MG63 (cell line): Measurements from ENCODE around the gene NCAM1. TPM values are rescaled to one million over a fixed set of nuclear protein-coding genes. Genes with fewer than 3 reads are reported as not detected.
"Not testable (repeated sequence)": the region's sequence is repeated elsewhere in the genome, so short reads cannot be mapped to it uniquely, and the experiment has no call there.

ENCODE experiments used
- DNase-seq: peaks from one replicate; pipeline ENCODE4 v3.0.0-alpha.2; 2020
- H3K27me3 ChIP-seq: fragments of 250-450 bp; sonication (Bioruptor Pico); 2 replicates; pipeline ENCODE4 v1.5.1; 2020; ENCODE audit warnings: mild to moderate bottlenecking, moderate library complexity
- H3K36me3 ChIP-seq: fragments of 250-450 bp; sonication (Bioruptor Pico); 2 replicates; pipeline ENCODE4 v1.5.1; 2020; ENCODE audit warnings: mild to moderate bottlenecking, moderate library complexity
- H3K4me3 ChIP-seq: fragments of 250-450 bp; sonication (Bioruptor Pico); 2 replicates; pipeline ENCODE4 v1.5.1; 2020; ENCODE audit warnings: mild to moderate bottlenecking, moderate library complexity
- H3K9me3 ChIP-seq: fragments of 250-450 bp; sonication (Bioruptor Pico); 2 replicates; pipeline ENCODE4 v1.5.1; 2020; ENCODE audit warnings: mild to moderate bottlenecking, moderate library complexity
- total RNA-seq: library from RNA; depleted of rRNA; stranded (reverse); fragments of >200 nt; shearing (Covaris generic); gene quantifications from 2 replicates; pipeline ENCODE4 v1.2.3, GENCODE V29; 2014; ENCODE audit warnings: low replicate concordance

Gene NCAM1
- total RNA-seq, 1 experiment from 2014 or later = 6.2 TPM

- H3K36me3 ChIP-seq = no peaks in the 10 kb centered on the region
- no peaks in the 10 kb centered on the region; the same call in none of the 2 replicates for H3K27me3 ChIP-seq
- no peak overlapping the region for H3K4me3 ChIP-seq
- no peaks in the 10 kb centered on the region for H3K9me3 ChIP-seq
- DNase-seq = no peak
Measured at GRCh38 chr11:113288286-113288863, 327.2 kb downstream of the NCAM1 start.

- Histone ChIP-seq H3K9me3 (no peaks in the 10 kb centered on the region), H3K36me3 (no peaks in the 10 kb centered on the region), H3K4me3 (no peak overlapping the region), H3K27me3 (peaks cover 3% of the 10 kb centered on the region)
- DNase-seq = peak; percentile 24
Measured at GRCh38 chr11:113289431-113290187, 328.4 kb downstream of the NCAM1 start.

DNA sequence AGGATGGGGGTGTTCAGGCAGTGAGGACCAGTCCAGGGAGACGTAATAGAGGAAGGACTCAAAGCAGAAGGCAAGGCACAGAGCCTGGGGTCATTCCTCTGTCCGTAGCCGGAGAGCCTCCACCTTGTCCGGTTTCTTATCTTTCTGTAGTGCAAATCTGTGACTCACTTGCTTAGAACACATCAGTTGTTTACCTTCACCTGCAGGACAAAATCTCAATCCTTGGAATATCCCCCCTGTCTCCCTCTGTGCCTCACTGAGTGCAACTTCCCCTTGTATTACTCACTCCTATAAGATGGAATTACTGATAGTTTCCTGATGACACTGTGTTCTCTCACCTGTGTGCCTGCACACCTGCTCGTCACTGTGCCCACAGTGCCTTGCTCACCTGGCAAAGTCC, 332.7 kb downstream of the NCAM1 start:
- Histone ChIP-seq H3K9me3 (no peaks in the 10 kb centered on the region; the same call in 1 of the 2 replicates), H3K4me3 (no peak overlapping the region), H3K36me3 (no peaks in the 10 kb centered on the region), H3K27me3 (peaks cover 3% of the 10 kb centered on the region)
- DNase-seq = no peak

- H3K27me3 ChIP-seq = peaks cover 10% of the 10 kb centered on the region
- no peak for DNase-seq
- H3K36me3 ChIP-seq = no peaks in the 10 kb centered on the region
Measured at GRCh38 chr11:113295993-113296392, 334.8 kb downstream of the NCAM1 start.

DNA sequence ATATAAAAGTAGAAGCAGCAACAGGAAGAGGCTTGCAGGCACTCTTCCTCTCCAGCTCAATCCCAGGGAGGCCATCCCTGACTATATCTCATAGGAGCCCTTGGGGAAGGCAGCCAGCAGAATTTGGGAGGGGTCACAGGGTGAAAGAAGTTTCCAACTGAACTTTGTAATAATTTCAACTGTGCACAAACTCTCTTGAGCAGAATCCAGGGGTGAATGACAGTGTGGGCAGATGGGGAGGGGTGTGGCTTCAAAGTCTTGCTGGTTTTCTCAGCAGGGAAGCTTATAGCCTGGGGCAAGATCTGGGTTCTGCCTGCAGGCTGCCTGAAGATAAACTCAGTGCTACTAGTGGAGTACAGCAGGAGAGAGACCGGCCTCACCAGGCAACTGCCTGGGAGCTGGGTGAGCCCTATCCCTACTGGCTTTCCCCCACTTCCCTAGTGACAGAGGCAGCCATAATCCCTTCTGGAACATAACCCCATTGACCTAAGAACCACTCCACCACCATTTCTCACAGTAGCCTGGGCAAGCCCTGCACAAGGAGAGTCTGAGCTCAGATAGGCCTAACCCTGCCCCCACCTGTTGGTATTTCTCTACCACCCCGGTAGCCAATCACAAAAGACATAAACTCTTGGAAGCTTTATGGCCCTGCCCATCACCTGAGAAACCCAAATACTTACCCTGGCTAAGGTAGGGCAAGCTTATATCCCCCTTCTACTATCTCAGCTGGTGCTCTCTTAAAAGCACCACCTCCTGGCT, 335.4 kb downstream of the NCAM1 start:
- Histone ChIP-seq H3K4me3 (no peak overlapping the region), H3K36me3 (no peaks in the 10 kb centered on the region), H3K27me3 (peaks cover 13% of the 10 kb centered on the region), H3K9me3 (no peaks in the 10 kb centered on the region; the same call in 1 of the 2 replicates)
- no peak for DNase-seq

More at GRCh38 chr11:113295993-113296392, 334.8 kb downstream of the NCAM1 start:
- H3K9me3 ChIP-seq = no peaks in the 10 kb centered on the region; the same call in 1 of the 2 replicates
- no peak overlapping the region for H3K4me3 ChIP-seq

DNA sequence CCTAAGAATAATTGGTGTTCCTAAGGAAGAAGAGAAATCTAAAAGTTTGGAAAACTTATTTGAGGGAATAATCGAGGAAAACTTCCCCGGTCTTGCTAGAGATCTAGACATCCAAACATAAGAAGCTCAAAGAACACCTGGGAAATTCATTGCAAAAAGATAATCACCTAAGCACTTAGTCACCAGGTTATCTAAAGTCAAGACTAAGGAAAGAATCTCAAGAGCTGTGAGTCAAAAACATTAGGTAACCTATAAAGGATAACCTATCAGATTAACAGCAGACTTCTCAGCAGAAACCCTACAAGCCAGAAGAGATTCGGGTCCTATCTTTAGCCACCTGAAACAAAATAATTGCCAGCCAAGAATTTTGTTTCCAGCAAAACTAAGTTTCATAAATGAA, 337.3 kb downstream of the NCAM1 start:
- H3K9me3 ChIP-seq, DNase-seq, H3K4me3 ChIP-seq, H3K36me3 ChIP-seq: not testable (repeated sequence)
- peaks cover 13% of the 10 kb centered on the region for H3K27me3 ChIP-seq

GRCh38 chr11:113304916-113305315, 343.7 kb downstream of the NCAM1 start:
- no peak for DNase-seq
- H3K36me3 ChIP-seq = no peaks in the 10 kb centered on the region
- H3K4me3 ChIP-seq = no peak overlapping the region
- peaks cover 10% of the 10 kb centered on the region; the same call in 1 of the 2 replicates for H3K27me3 ChIP-seq
- no peaks in the 10 kb centered on the region for H3K9me3 ChIP-seq

- Histone ChIP-seq H3K4me3 (no peak overlapping the region), H3K36me3 (no peaks in the 10 kb centered on the region), H3K27me3 (0 out of 2 replicates have a peak, but pooled peaks cover 5% of the 10 kb centered on the region), H3K9me3 (no peaks in the 10 kb centered on the region)
- DNase-seq = peak; percentile 64
Measured at GRCh38 chr11:113305440-113306336, 344.5 kb downstream of the NCAM1 start.

DNA sequence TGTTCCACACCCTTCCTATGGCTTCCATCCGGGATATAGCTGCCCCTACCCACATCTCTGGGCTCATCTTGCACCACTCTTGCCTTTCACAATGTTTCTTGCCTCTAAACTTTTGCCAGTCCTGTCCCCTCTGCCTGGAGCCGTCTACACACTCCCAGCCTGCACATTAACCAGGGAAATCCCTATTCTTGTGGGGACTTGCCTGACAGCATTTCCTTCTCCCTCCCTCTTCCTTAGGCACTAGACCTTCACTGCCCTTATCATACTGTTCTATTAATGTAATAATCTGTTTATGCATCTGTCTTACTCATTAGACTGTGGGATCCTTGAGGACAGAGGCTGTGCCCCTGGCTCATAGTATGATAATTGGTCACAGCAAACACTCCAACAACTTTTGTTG, 347.4 kb downstream of the NCAM1 start:
- DNase-seq = no peak
- no peak overlapping the region for H3K4me3 ChIP-seq
- H3K36me3 ChIP-seq = no peaks in the 10 kb centered on the region
- H3K27me3 ChIP-seq = no peaks in the 10 kb centered on the region
- no peaks in the 10 kb centered on the region for H3K9me3 ChIP-seq

- Histone ChIP-seq H3K27me3 (no peaks in the 10 kb centered on the region), H3K36me3 (no peaks in the 10 kb centered on the region), H3K4me3 (no peak overlapping the region), H3K9me3 (no peaks in the 10 kb centered on the region)
- DNase-seq = no peak
Measured at GRCh38 chr11:113311536-113311935, 350.3 kb downstream of the NCAM1 start.

DNA sequence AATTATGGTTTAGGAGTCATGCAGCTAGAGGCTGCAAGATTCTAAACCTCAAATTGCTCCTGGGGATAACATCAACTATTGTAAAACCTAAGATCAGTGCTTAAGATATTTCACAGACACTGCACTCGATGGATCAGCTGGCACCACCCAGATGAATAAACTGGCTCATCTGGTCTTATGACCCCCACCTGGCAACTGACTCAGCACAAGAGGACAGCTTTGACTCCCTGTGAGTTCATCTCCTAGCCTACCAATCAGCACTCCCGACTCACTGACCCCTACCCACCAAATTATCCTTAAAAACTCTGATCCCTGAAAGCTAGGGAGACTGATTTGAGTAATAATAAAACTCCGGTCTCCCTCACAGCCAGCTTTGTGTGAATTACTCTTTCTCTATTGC, 352.4 kb downstream of the NCAM1 start:
- no peaks in the 10 kb centered on the region for H3K9me3 ChIP-seq
- no peaks in the 10 kb centered on the region for H3K36me3 ChIP-seq
- H3K4me3 ChIP-seq = no peak overlapping the region
- no peaks in the 10 kb centered on the region for H3K27me3 ChIP-seq
- no peak for DNase-seq

DNA sequence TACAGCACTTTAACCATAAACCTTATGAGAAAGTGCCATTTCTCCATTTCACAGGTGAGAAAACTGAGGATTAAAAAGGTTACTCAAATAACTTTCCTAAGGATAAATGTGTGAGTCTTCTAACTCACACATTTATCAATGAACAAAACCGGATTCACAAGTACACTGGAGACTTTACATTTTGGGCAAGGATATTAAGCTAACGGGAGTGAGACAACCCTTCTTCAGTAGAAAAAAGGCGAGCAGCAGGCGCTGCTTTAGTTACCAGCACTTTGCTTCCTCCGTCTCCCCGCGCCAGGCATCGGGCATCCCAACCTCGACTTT, 352.8 kb downstream of the NCAM1 start:
- Histone ChIP-seq H3K27me3 (no peaks in the 10 kb centered on the region), H3K36me3 (no peaks in the 10 kb centered on the region), H3K9me3 (no peaks in the 10 kb centered on the region), H3K4me3 (peak overlapping the region; percentile 78)
- DNase-seq = no peak

DNA sequence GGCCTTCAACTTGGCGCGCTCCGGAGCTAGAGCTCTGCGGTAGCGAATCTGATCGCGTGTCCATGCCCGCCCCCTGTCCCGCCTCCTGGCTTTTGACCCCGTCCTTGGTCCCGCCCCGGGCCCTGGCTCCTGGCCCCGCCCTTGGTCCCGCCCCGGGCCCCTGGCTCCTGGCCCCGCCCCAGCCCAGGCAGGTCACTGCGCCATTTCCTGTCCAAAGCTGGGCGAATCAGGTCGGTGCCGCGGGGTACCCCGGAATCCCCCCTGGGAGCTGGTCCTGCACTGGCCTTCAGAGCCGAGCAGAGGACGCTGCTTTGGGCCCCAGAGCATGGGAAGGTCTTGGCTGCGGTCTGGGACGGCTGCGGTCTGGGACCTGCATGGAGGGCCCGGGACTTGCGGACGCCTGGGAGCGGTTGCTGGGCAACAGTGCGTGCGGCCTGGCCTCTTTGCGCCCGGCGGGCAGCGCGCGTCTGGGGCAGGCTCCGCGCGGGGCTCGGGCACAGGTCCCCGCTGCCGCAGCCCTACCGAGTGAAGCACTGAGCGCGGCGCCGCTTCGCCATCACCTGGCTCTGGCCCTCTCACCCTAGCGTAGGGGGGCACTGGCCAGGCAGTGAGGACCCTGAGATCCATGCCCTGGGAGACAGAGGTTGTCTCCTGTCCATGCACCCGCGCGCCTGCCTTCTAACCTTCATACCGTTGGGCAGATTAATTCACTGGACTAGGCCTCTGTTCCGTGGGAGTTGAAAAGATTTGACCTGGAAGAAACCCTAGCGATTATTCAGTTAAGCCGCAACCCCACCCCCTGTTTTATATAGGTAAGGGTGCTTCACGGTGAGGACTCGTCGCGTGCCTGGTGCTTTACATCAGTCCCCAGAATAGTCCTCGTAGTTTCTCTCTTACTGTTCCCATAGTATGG, 353.4 kb downstream of the NCAM1 start, which contains the start of gene TTC12:
TTC12 (plus strand) TSS at position 195 of the 913 bp plus-strand sequence. CDS start 1,675 bp downstream, outside the sequence.
- no peaks in the 10 kb centered on the region for H3K9me3 ChIP-seq
- peak within 1 kb of the TSS; percentile 78 for H3K4me3 ChIP-seq
- peak; percentile 92 for DNase-seq
- H3K27me3 ChIP-seq = no peaks in the 10 kb centered on the region
- H3K36me3 ChIP-seq = no peaks in the 10 kb centered on the region

- H3K36me3 ChIP-seq = no peaks in the 10 kb centered on the region
Measured at GRCh38 chr11:113315811-113316210, 354.6 kb downstream of the NCAM1 start.

GRCh38 chr11:113316256-113316655, 355.0 kb downstream of the NCAM1 start:
- no peak for DNase-seq
- H3K4me3 ChIP-seq = no peak overlapping the region
- H3K27me3 ChIP-seq = no peaks in the 10 kb centered on the region
- no peaks in the 10 kb centered on the region for H3K36me3 ChIP-seq
- H3K9me3 ChIP-seq = no peaks in the 10 kb centered on the region

More at GRCh38 chr11:113315811-113316210, 354.6 kb downstream of the NCAM1 start:
- no peak for DNase-seq
- H3K4me3 ChIP-seq = no peak overlapping the region
- no peaks in the 10 kb centered on the region for H3K9me3 ChIP-seq
- H3K27me3 ChIP-seq = no peaks in the 10 kb centered on the region
